ENCODE data around the gene ZYX. TPM values are rescaled to one million over a fixed set of nuclear protein-coding genes. Genes with fewer than 3 reads are reported as not detected.

The ZYX gene
- total and polyA plus RNA-seq, 2 of the 13 experiments (the other 11 are each of a cell fraction or from before 2014, with no cell fraction given), result 9.9 to 13.7 TPM

GRCh38 chr7:143393267-143394041 lies 12.3 kb downstream of the ZYX start (continued):
- no peak for TF ChIP-seq CEBPZ (IDR thresholded peaks at IDR 0.05; ENCODE audit: low read length)
- 0 out of 2 replicates have a peak, but pooled peaks have one; percentile 44 for TF ChIP-seq GTF3A (CRISPR knock-in tag; conservative IDR thresholded peaks at IDR 0.05)
- TF ChIP-seq NR2F1 (CRISPR knock-in tag; IDR thresholded peaks at IDR 0.05), result peak; percentile 70 to 72
- TF ChIP-seq ZBTB43 (CRISPR knock-in tag; conservative IDR thresholded peaks at IDR 0.05), result no peak
- peak; percentile 96 for TF ChIP-seq ESRRA (CRISPR knock-in tag; IDR thresholded peaks at IDR 0.05; ENCODE audit: low read depth)
- peak; percentile 75 for TF ChIP-seq DPF2 (CRISPR knock-in tag; IDR thresholded peaks at IDR 0.05; ENCODE audit: borderline replicate concordance, low read depth)
- TF ChIP-seq ZNF124 (CRISPR knock-in tag; IDR thresholded peaks at IDR 0.05), result 0 out of 2 replicates have a peak, but pooled peaks have one; percentile 60
- TF ChIP-seq HNRNPL (IDR thresholded peaks at IDR 0.05; ENCODE audit: low read depth, low read length), result 0 out of 2 replicates have a peak, but pooled peaks have one; percentile 52
- no peak for TF ChIP-seq NR3C1 (CRISPR knock-in tag; IDR thresholded peaks at IDR 0.05)
- TF ChIP-seq RXRB (CRISPR knock-in tag; IDR thresholded peaks at IDR 0.05; ENCODE audit: borderline replicate concordance), result peak; percentile 95
- no peak for TF ChIP-seq FOXP1 (IDR thresholded peaks at IDR 0.05)
- TF ChIP-seq FOXP1 (CRISPR knock-in tag; IDR thresholded peaks at IDR 0.05), result peak; percentile 8; the same call in 1 of the 2 replicates
- peak in 1 of 2 experiments; percentile 65; a peak in 1 of 4 replicates for TF ChIP-seq ATF4 (CRISPR knock-in tag; IDR thresholded peaks at IDR 0.05)
- TF ChIP-seq ONECUT2 (CRISPR knock-in tag; IDR thresholded peaks at IDR 0.05), result no peak
- TF ChIP-seq NR2C2 (CRISPR knock-in tag; IDR thresholded peaks at IDR 0.05; ENCODE audit: borderline replicate concordance), result peak; percentile 89
- TF ChIP-seq ZNF883 (CRISPR knock-in tag; IDR thresholded peaks at IDR 0.05; ENCODE audit: not compliant biosample characterization), result peak; percentile 39
- TF ChIP-seq U2AF2 (IDR thresholded peaks at IDR 0.05; ENCODE audit: low read depth, low read length), result no peak
- no peak for TF ChIP-seq ZFP62 (CRISPR knock-in tag; IDR thresholded peaks at IDR 0.05)
- TF ChIP-seq NR2F2 (IDR thresholded peaks at IDR 0.05; ENCODE audit: borderline replicate concordance, low read depth), result 0 out of 2 replicates have a peak, but pooled peaks have one; percentile 67
- peak; percentile 43; the same call in 1 of the 2 replicates for TF ChIP-seq MLX (CRISPR knock-in tag; IDR thresholded peaks at IDR 0.05)
- peak; percentile 45 for TF ChIP-seq SPEN (CRISPR knock-in tag; IDR thresholded peaks at IDR 0.05; ENCODE audit: low read depth)
- TF ChIP-seq REPIN1 (CRISPR knock-in tag; IDR thresholded peaks at IDR 0.05; ENCODE audit: borderline replicate concordance, low read depth), result peak; percentile 74; the same call in 1 of the 2 replicates
- peak; percentile 91 for TF ChIP-seq CEBPG (CRISPR knock-in tag; IDR thresholded peaks at IDR 0.05)

All from HepG2 (cell line).